OCI-LY7 (cell line): Measurements from ENCODE around the gene FOXN3. TPM values are rescaled to one million over a fixed set of nuclear protein-coding genes. Genes with fewer than 3 reads are reported as not detected.

ENCODE experiments used
- BruUV-seq: library from RNA; stranded (reverse); fragments of 400-500 nt; replicated peaks from 2 replicates; lab custom pipeline; 2021; lab: Mats Ljungman, UMichigan
- CTCF ChIA-PET: fragments of 300-600 bp; sonication (Branson Sonifier 250); formaldehyde crosslinking; loops from one replicate; lab custom pipeline; 2022; ENCODE audit warnings: antibody characterized with exemption; ENCODE audit not compliant: unreplicated experiment; lab: Charles Lee
- POLR2A ChIA-PET: fragments of 300-600 bp; sonication (Branson Sonifier 250); formaldehyde crosslinking; loops from one replicate; lab custom pipeline; 2022; ENCODE audit warnings: antibody characterized with exemption; lab: Charles Lee
- DNase-seq: peaks from one replicate; pipeline ENCODE4 v3.0.0-alpha.2; 2015; ENCODE audit warnings: low spot score
- H2AFZ ChIP-seq: fragments of 200-600 bp; sonication (generic), shearing (Covaris generic); 2 replicates; pipeline ENCODE4 v1.6.1; 2014; ENCODE audit warnings: mild to moderate bottlenecking, antibody characterized with exemption, low read length, moderate library complexity
- H3K27ac ChIP-seq: fragments of 200-600 bp; sonication (generic); 2 replicates; pipeline ENCODE4 v1.5.1; 2014; ENCODE audit warnings: mixed run types, low read depth, mild to moderate bottlenecking, moderate library complexity, low read length, inconsistent platforms; ENCODE audit not compliant: poor library complexity, severe bottlenecking
- H3K36me3 ChIP-seq: fragments of 200-600 bp; sonication (generic); 2 replicates; pipeline ENCODE4 v1.6.1; 2014; ENCODE audit warnings: mild to moderate bottlenecking, antibody characterized with exemption, low read length, moderate library complexity, mixed read lengths; ENCODE audit not compliant: insufficient read depth
- H3K4me1 ChIP-seq: fragments of 200-600 bp; sonication (generic); 2 replicates; pipeline ENCODE4 v1.5.1; 2014; ENCODE audit warnings: mild to moderate bottlenecking, low read length; ENCODE audit not compliant: insufficient read depth, poor library complexity, severe bottlenecking
- H3K4me2 ChIP-seq: fragments of 200-600 bp; sonication (generic); 2 replicates; pipeline ENCODE4 v1.6.1; 2014; ENCODE audit warnings: mild to moderate bottlenecking, low read length
- H3K4me3 ChIP-seq: fragments of 200-600 bp; sonication (generic); 2 replicates; pipeline ENCODE4 v1.5.1; 2014; ENCODE audit warnings: mild to moderate bottlenecking, low read depth, low read length; ENCODE audit not compliant: poor library complexity, severe bottlenecking
- H3K79me2 ChIP-seq: fragments of 200-600 bp; sonication (generic); 2 replicates; pipeline ENCODE4 v1.6.1; 2016; ENCODE audit warnings: low read depth, mild to moderate bottlenecking, low read length, moderate library complexity, mixed read lengths; ENCODE audit not compliant: insufficient read depth
- H3K9me2 ChIP-seq: fragments of 200-600 bp; sonication (generic); 2 replicates; pipeline ENCODE4 v1.6.1; 2016; ENCODE audit warnings: mild to moderate bottlenecking, low read length, mixed read lengths; ENCODE audit not compliant: insufficient read depth
- H3K9me3 ChIP-seq: fragments of 200-600 bp; sonication (generic); 2 replicates; pipeline ENCODE4 v1.6.1; 2014; ENCODE audit warnings: mild to moderate bottlenecking, mixed run types, low read length, mixed read lengths
- H4K20me1 ChIP-seq: fragments of 200-600 bp; sonication (generic); 2 replicates; pipeline ENCODE4 v1.6.1; 2014; ENCODE audit warnings: mild to moderate bottlenecking, antibody characterized with exemption, low read length, moderate library complexity, mixed read lengths; ENCODE audit not compliant: insufficient read depth
- CTCF ChIP-seq: fragments of 200-600 bp; sonication (generic); conservative IDR thresholded peaks from 2 replicates; pipeline ENCODE4 v1.5.1; 2014; ENCODE audit warnings: mild to moderate bottlenecking, antibody characterized with exemption, low read length, moderate library complexity, mixed read lengths
- EZH2phosphoT487 ChIP-seq: fragments of 200-600 bp; sonication (generic); IDR thresholded peaks from 2 replicates; pipeline ENCODE4 v1.6.1; 2018; ENCODE audit warnings: low read depth, borderline replicate concordance, mild to moderate bottlenecking, mixed run types, antibody characterized with exemption, low read length, moderate library complexity, mixed read lengths
- intact Hi-C: fragments of 100-400 bp; cut with micrococcal nuclease; formaldehyde crosslinking; loops from one replicate; pipeline ENCODE4 v1.10.0; 2022; ENCODE audit not compliant: unreplicated experiment
- total RNA-seq, 2 experiments: library from RNA; depleted of rRNA in 1 of 2; stranded (reverse); fragments of >200 nt in 1 of 2; shearing (Covaris generic) in 1 of 2; gene quantifications; 2 replicates each; pipeline ENCODE4 v1.2.3, GENCODE V29; 2014 to 2022

FOXN3 gene
- total RNA-seq, 2 experiments from 2014 or later, result 77.7 to 102 TPM

- Histone ChIP-seq H3K9me2 (no peaks in the 10 kb centered on the region), H3K4me1 (peaks cover 44% of the 10 kb centered on the region), H3K4me3 (no peak overlapping the region), H3K27ac (no peak overlapping the region), H3K4me2 (no peak overlapping the region), H4K20me1 (no peaks in the 10 kb centered on the region), H3K9me3 (no peaks in the 10 kb centered on the region), H3K36me3 (peaks cover 30% of the 10 kb centered on the region), H2AFZ (no peak overlapping the region), H3K79me2 (peaks cover 25% of the 10 kb centered on the region; the same call in 1 of the 2 replicates)
- DNase-seq, result no peak
- BruUV-seq, result no TSS peak
- TF ChIP-seq CTCF (no peak), EZH2phosphoT487 (no peak)
- ChIA-PET CTCF (no interaction called here), POLR2A (interaction anchor here (1.3 kb wide), 1 partner anchor 12 kb away, joined by 3 read pairs; no protein-coding TSS in a partner anchor)
- intact Hi-C loops, result no loop called here
These were observed 89.2 kb downstream of the FOXN3 start for GRCh38 chr14:89327771-89328212.

GRCh38 chr14:89325959-89326358, 91.1 kb downstream of the FOXN3 start:
- DNase-seq, result no peak
- ChIA-PET POLR2A (interaction anchor here (1.0 to 1.3 kb wide), 4 partner anchors 9 to 104 kb away, joined by 3 to 5 read pairs (median 4); no protein-coding TSS in a partner anchor), CTCF (no interaction called here)
- intact Hi-C loops, result no loop called here
- H3K4me1 ChIP-seq, result peaks cover 26% of the 10 kb centered on the region
- no peaks in the 10 kb centered on the region for H3K9me2 ChIP-seq
- peaks cover 10% of the 10 kb centered on the region for H3K79me2 ChIP-seq
- TF ChIP-seq CTCF, result no peak
- no peak for TF ChIP-seq EZH2phosphoT487
- no peak overlapping the region for H3K4me3 ChIP-seq
- H3K36me3 ChIP-seq, result peaks cover 30% of the 10 kb centered on the region
- no peak overlapping the region for H2AFZ ChIP-seq
- no peak overlapping the region for H3K4me2 ChIP-seq
- H3K27ac ChIP-seq, result no peak overlapping the region
- H3K9me3 ChIP-seq, result no peaks in the 10 kb centered on the region
- no peaks in the 10 kb centered on the region for H4K20me1 ChIP-seq
- no TSS peak for BruUV-seq

- ChIA-PET POLR2A (interaction anchor here (1.0 to 1.6 kb wide), 5 partner anchors 8 to 104 kb away, joined by 3 to 8 read pairs (median 4); no protein-coding TSS in a partner anchor), CTCF (no interaction called here)
- H3K4me3 ChIP-seq, result no peak overlapping the region
- peaks cover 30% of the 10 kb centered on the region for H3K36me3 ChIP-seq
- TF ChIP-seq CTCF, result no peak
- no peak for TF ChIP-seq EZH2phosphoT487
- H3K27ac ChIP-seq, result no peak overlapping the region
- no peak overlapping the region for H2AFZ ChIP-seq
- no peaks in the 10 kb centered on the region for H3K9me2 ChIP-seq
- no peaks in the 10 kb centered on the region for H4K20me1 ChIP-seq
- intact Hi-C loops, result no loop called here
- peaks cover 20% of the 10 kb centered on the region for H3K4me1 ChIP-seq
- no peak overlapping the region for H3K4me2 ChIP-seq
- no TSS peak for BruUV-seq
- no peak for DNase-seq
- peaks cover under 1% of the 10 kb centered on the region; the same call in 1 of the 2 replicates for H3K9me3 ChIP-seq
- peaks cover 6% of the 10 kb centered on the region; the same call in 1 of the 2 replicates for H3K79me2 ChIP-seq
These were observed 91.6 kb downstream of the FOXN3 start for GRCh38 chr14:89325299-89325883.
